CD4-positive, alpha-beta T cell treated with Interleukin-12 subunit alpha and Interleukin-12 subunit beta, for 1 hour (primary cell): ENCODE results near the gene RASSF8.

Source experiments
- DNase-seq: peaks from one replicate; pipeline ENCODE4 v3.0.0-alpha.2; 2020

RASSF8 gene

GRCh38 chr12:25962932-25963525 is 4.5 kb downstream of the RASSF8 start:
- DNase-seq = no peak

GRCh38 chr12:25965682-25966081 is 7.2 kb downstream of the RASSF8 start:
- DNase-seq = no peak

GRCh38 chr12:25970082-25970481 is 11.6 kb downstream of the RASSF8 start:
- DNase-seq = no peak

- no peak for DNase-seq
These were observed 12.6 kb downstream of the RASSF8 start for GRCh38 chr12:25970916-25971653.

- no peak for DNase-seq
These were observed 13.2 kb downstream of the RASSF8 start for GRCh38 chr12:25971654-25972041.

GRCh38 chr12:25972783-25973182 is 14.3 kb downstream of the RASSF8 start:
- no peak for DNase-seq

GRCh38 chr12:25975179-25975578 is 16.7 kb downstream of the RASSF8 start:
- no peak for DNase-seq

GRCh38 chr12:25975682-25976081 is 17.2 kb downstream of the RASSF8 start:
- DNase-seq = no peak

GRCh38 chr12:25976289-25976688 is 17.8 kb downstream of the RASSF8 start:
- no peak for DNase-seq

- no peak for DNase-seq
These were observed 18.6 kb downstream of the RASSF8 start for GRCh38 chr12:25977047-25977446.

- no peak for DNase-seq
These were observed 20.6 kb downstream of the RASSF8 start for GRCh38 chr12:25979059-25979458.

- no peak for DNase-seq
These were observed 21.1 kb downstream of the RASSF8 start for GRCh38 chr12:25979563-25979962.

GRCh38 chr12:25980035-25980434 is 21.6 kb downstream of the RASSF8 start:
- DNase-seq = no peak

GRCh38 chr12:25981597-25981996 is 23.1 kb downstream of the RASSF8 start:
- DNase-seq = no peak

- no peak for DNase-seq
These were observed 23.9 kb downstream of the RASSF8 start for GRCh38 chr12:25982416-25982815.

- DNase-seq = no peak
These were observed 25.1 kb downstream of the RASSF8 start for GRCh38 chr12:25983625-25984024.

- DNase-seq = no peak
These were observed 26.3 kb downstream of the RASSF8 start for GRCh38 chr12:25984759-25985158.

GRCh38 chr12:25985316-25986175 is 27.1 kb downstream of the RASSF8 start:
- DNase-seq = no peak

GRCh38 chr12:25986180-25986579 is 27.7 kb downstream of the RASSF8 start:
- no peak for DNase-seq

GRCh38 chr12:25988505-25988904 is 30.0 kb downstream of the RASSF8 start:
- no peak for DNase-seq

GRCh38 chr12:25990495-25990894 is 32.0 kb downstream of the RASSF8 start:
- DNase-seq = no peak

GRCh38 chr12:25992026-25992782 is 33.7 kb downstream of the RASSF8 start:
- no peak for DNase-seq
